Sigmoid colon (tissue), 7 donors: ENCODE measurements around the gene JPH4. TPM values are rescaled to one million over a fixed set of nuclear protein-coding genes. Genes with fewer than 3 reads are reported as not detected.

Source experiments
- DNase-seq: peaks from one replicate; pipeline ENCODE4 v3.0.0-alpha.2; 2019
- H3K27ac ChIP-seq, 4 donors: fragments of 200-600 bp; sonication (generic); one replicate each; pipeline ENCODE4 v1.5.1; 2016 to 2019; ENCODE audit warnings: mild to moderate bottlenecking in 1 of 4
- H3K27me3 ChIP-seq, 3 donors: fragments of 200-600 bp; sonication (generic); one replicate each; pipeline ENCODE4 v1.5.1; 2019; ENCODE audit warnings: mild to moderate bottlenecking in 1 of 3
- H3K36me3 ChIP-seq, 4 donors: fragments of 200-600 bp; sonication (generic); one replicate each; pipeline ENCODE4 v1.5.1; 2016 to 2019
- H3K4me1 ChIP-seq, 4 donors: fragments of 200-600 bp; sonication (generic); one replicate each; pipeline ENCODE4 v1.5.1; 2017 to 2019
- H3K4me3 ChIP-seq, 4 donors: fragments of 200-600 bp; sonication (generic); one replicate each; pipeline ENCODE4 v1.5.1; 2017 to 2019; ENCODE audit warnings: mild to moderate bottlenecking in 2 of 4, moderate library complexity in 1 of 4
- H3K9me3 ChIP-seq, 4 donors: fragments of 200-600 bp in 3 of 4; sonication (generic) in 3 of 4; one replicate each; pipeline versions ENCODE4 v1.5.1 to v1.6.1; 2013 to 2019
- CTCF ChIP-seq, 4 experiments: fragments of 450-650 bp in 3 of 4; fragments of 200-600 bp in 1 of 4; IDR thresholded peaks; one replicate each; pipeline ENCODE4 v1.5.1; 2016 to 2019; ENCODE audit warnings: antibody characterized with exemption in 4 of 4, mild to moderate bottlenecking in 3 of 4, moderate library complexity in 2 of 4
- EP300 ChIP-seq, 4 donors: sonication (generic); formaldehyde crosslinking; IDR thresholded peaks; one replicate each; pipeline ENCODE4 v1.6.1; 2017; ENCODE audit warnings: antibody characterized with exemption in 4 of 4
- POLR2A ChIP-seq, 2 donors: fragments of 450-650 bp; IDR thresholded peaks; one replicate each; pipeline ENCODE4 v1.6.1; 2016; ENCODE audit warnings: antibody characterized with exemption in 2 of 2, mild to moderate bottlenecking in 2 of 2, moderate library complexity in 2 of 2
- POLR2AphosphoS5 ChIP-seq, 4 donors: sonication (generic); formaldehyde crosslinking; IDR thresholded peaks; one replicate each; pipeline ENCODE4 v1.6.1; 2017; ENCODE audit warnings: antibody characterized with exemption in 4 of 4
- WGBS, 2 donors: extraction: QIAGEN DNeasy Blood & Tissue Kit; methylation state at CpG; one replicate each; pipeline ENCODE4 v1.1.7; 2013; 5-methylcytosine and 5-hydroxymethylcytosine counted together
- intact Hi-C: fragments of 100-400 bp; cut with DNase I; formaldehyde crosslinking; loops from one replicate; pipeline ENCODE4 v1.15.1; 2023
- polyA plus RNA-seq, 3 donors: library from polyadenylated mRNA; stranded (reverse); fragments of 200-250 nt; gene quantifications; one replicate each; pipeline ENCODE4 v1.2.3, GENCODE V29; 2013
- total RNA-seq, 4 donors: library from RNA; depleted of rRNA; stranded (reverse); fragments of >200 nt; gene quantifications; one replicate each; pipeline ENCODE4 v1.1.0, GENCODE V29; 2016
- donor health status: healthy with polysubstance abuse.
- donor health status: Bipolar disorder and iron deficiency.
- donor health status: healthy.

The JPH4 gene
- total and polyA plus RNA-seq, 7 donors: 0.60 to 3.0 (median 1.6) TPM; not detected in 1

- WGBS, 2 donors: 94 to 96% methylated on average over 16 of the region's 16 CpGs
- peaks cover 0 to 3% (median 1%) of the 10 kb centered on the region in 4 donors for H3K4me1 ChIP-seq
- H3K4me3 ChIP-seq: no peak overlapping the region
- intact Hi-C loops: no loop called here
- H3K27ac ChIP-seq: no peak overlapping the region
- H3K36me3 ChIP-seq: peaks cover 0 to 13% (median 0%) of the 10 kb centered on the region in 4 donors
- no peaks in the 10 kb centered on the region for H3K9me3 ChIP-seq
- no peaks in the 10 kb centered on the region for H3K27me3 ChIP-seq
- TF ChIP-seq POLR2A (IDR thresholded peaks at IDR 0.05) (no peak), EP300 (IDR thresholded peaks at IDR 0.05) (no peak), POLR2AphosphoS5 (IDR thresholded peaks at IDR 0.05) (no peak), CTCF (IDR thresholded peaks at IDR 0.05) (no peak)
- DNase-seq: no peak
Measured at GRCh38 chr14:23533652-23534435, 44.7 kb downstream of the JPH4 start.

- H3K9me3 ChIP-seq: no peaks in the 10 kb centered on the region
- H3K4me3 ChIP-seq: no peak overlapping the region
- 95 to 96% methylated on average over 7 of the region's 7 CpGs for WGBS, 2 donors
- no peaks in the 10 kb centered on the region for H3K4me1 ChIP-seq
- DNase-seq: no peak
- TF ChIP-seq POLR2A (IDR thresholded peaks at IDR 0.05) (no peak), CTCF (IDR thresholded peaks at IDR 0.05) (no peak), EP300 (IDR thresholded peaks at IDR 0.05) (no peak), POLR2AphosphoS5 (IDR thresholded peaks at IDR 0.05) (no peak)
- no peak overlapping the region for H3K27ac ChIP-seq
- intact Hi-C loops: no loop called here
- no peaks in the 10 kb centered on the region for H3K27me3 ChIP-seq
- H3K36me3 ChIP-seq: peaks cover 0 to 13% (median 0%) of the 10 kb centered on the region in 4 donors
Measured at GRCh38 chr14:23532658-23533057, 45.9 kb downstream of the JPH4 start.

GRCh38 chr14:23531391-23531790, 47.2 kb downstream of the JPH4 start:
- intact Hi-C loops: no loop called here
- WGBS, 2 donors: 94 to 95% methylated on average over 12 of the region's 12 CpGs

GRCh38 chr14:23530375-23531055, 48.1 kb downstream of the JPH4 start:
- no peak for TF ChIP-seq POLR2A (IDR thresholded peaks at IDR 0.05)
- TF ChIP-seq POLR2AphosphoS5 (IDR thresholded peaks at IDR 0.05): no peak
- TF ChIP-seq EP300 (IDR thresholded peaks at IDR 0.05): no peak
- no peak for TF ChIP-seq CTCF (IDR thresholded peaks at IDR 0.05)
- Histone ChIP-seq H3K27ac (no peak overlapping the region), H3K4me1 (no peaks in the 10 kb centered on the region), H3K27me3 (no peaks in the 10 kb centered on the region), H3K36me3 (peaks cover 0 to 19% (median 0%) of the 10 kb centered on the region in 4 donors), H3K4me3 (no peak overlapping the region), H3K9me3 (no peaks in the 10 kb centered on the region)
- WGBS, 2 donors: 66 to 84% methylated on average over 10 of the region's 10 CpGs
- DNase-seq: no peak
- intact Hi-C loops: no loop called here

More at GRCh38 chr14:23531391-23531790, 47.2 kb downstream of the JPH4 start:
- TF ChIP-seq POLR2A (IDR thresholded peaks at IDR 0.05): no peak
- no peak for TF ChIP-seq POLR2AphosphoS5 (IDR thresholded peaks at IDR 0.05)
- TF ChIP-seq CTCF (IDR thresholded peaks at IDR 0.05): no peak
- no peak for TF ChIP-seq EP300 (IDR thresholded peaks at IDR 0.05)
- H3K9me3 ChIP-seq: no peaks in the 10 kb centered on the region
- no peak overlapping the region for H3K27ac ChIP-seq
- H3K27me3 ChIP-seq: no peaks in the 10 kb centered on the region
- no peak overlapping the region for H3K4me3 ChIP-seq
- DNase-seq: no peak
- no peaks in the 10 kb centered on the region for H3K4me1 ChIP-seq
- H3K36me3 ChIP-seq: peaks cover 0 to 13% (median 0%) of the 10 kb centered on the region in 4 donors
